CD4-positive, alpha-beta T cell (primary cell): ENCODE data around the gene EPB41L4A. TPM values are rescaled to one million over a fixed set of nuclear protein-coding genes. Genes with fewer than 3 reads are reported as not detected.

ENCODE experiments used
- ATAC-seq: fragments of 200-7000 bp; cut with Tn5 transposase; one replicate; pipeline ENCODE4 v1.10.0; 2022; ENCODE audit warnings: mild to moderate bottlenecking; ENCODE audit not compliant: poor library complexity
- CTCF ChIA-PET: fragments of 350-600 bp; sonication (Branson Sonifier 250); formaldehyde crosslinking; loops from one replicate; lab custom pipeline; 2021; ENCODE audit warnings: antibody characterized with exemption, inconsistent platforms; lab: Charles Lee
- POLR2A ChIA-PET: fragments of 350-600 bp; sonication (Branson Sonifier 250); formaldehyde crosslinking; loops from one replicate; lab custom pipeline; 2021; ENCODE audit warnings: antibody characterized with exemption, inconsistent platforms; lab: Charles Lee
- DNase-seq, 14 experiments: peaks; one replicate each; pipeline ENCODE4 v3.0.0-alpha.2; 2013 to 2020; ENCODE audit warnings: mixed read lengths in 2 of 14
- H3K27ac ChIP-seq, 2 donors: one replicate each; pipeline versions ENCODE4 v1.5.1 to v1.7.0; 2013; ENCODE audit warnings: low read length in 2 of 2, low read depth in 1 of 2, mild to moderate bottlenecking in 1 of 2
- H3K27me3 ChIP-seq, 2 experiments: 1 replicate in 1 of 2; 2 replicates in 1 of 2; pipeline versions ENCODE4 v1.6.1 to v1.7.0; 2013; ENCODE audit warnings: low read length in 2 of 2, control low read depth in 1 of 2, mild to moderate bottlenecking in 1 of 2, moderate library complexity in 1 of 2; ENCODE audit not compliant: insufficient read depth in 2 of 2, control insufficient read depth in 1 of 2
- H3K36me3 ChIP-seq: one replicate; pipeline ENCODE4 v1.6.1; 2013; ENCODE audit warnings: low read length, control low read depth; ENCODE audit not compliant: insufficient read depth
- H3K4me1 ChIP-seq: one replicate; pipeline ENCODE4 v1.6.1; 2013; ENCODE audit warnings: low read length, control low read depth; ENCODE audit not compliant: insufficient read depth
- H3K4me3 ChIP-seq: one replicate; pipeline ENCODE4 v1.5.1; 2013; ENCODE audit warnings: mild to moderate bottlenecking, low read length, moderate library complexity
- H3K9me3 ChIP-seq, 2 experiments: 1 replicate in 1 of 2; 2 replicates in 1 of 2; pipeline versions ENCODE4 v1.6.1 to v1.7.0; 2013; ENCODE audit warnings: low read length in 2 of 2, mild to moderate bottlenecking in 2 of 2, control low read depth in 1 of 2, moderate library complexity in 1 of 2; ENCODE audit not compliant: control insufficient read depth in 1 of 2, insufficient read depth in 1 of 2
- H3K27ac Mint-ChIP-seq: one replicate; pipeline ENCODE4 v1.8.0; 2020; ENCODE audit warnings: mixed read lengths
- H3K27me3 Mint-ChIP-seq: one replicate; pipeline ENCODE4 v1.8.0; 2021; ENCODE audit warnings: mixed read lengths
- H3K36me3 Mint-ChIP-seq: one replicate; pipeline ENCODE4 v1.8.0; 2021; ENCODE audit warnings: low read depth, mixed read lengths
- H3K4me1 Mint-ChIP-seq: one replicate; pipeline ENCODE4 v1.8.0; 2021; ENCODE audit warnings: low read depth, mixed read lengths
- H3K4me3 Mint-ChIP-seq: one replicate; pipeline ENCODE4 v1.8.0; 2020; ENCODE audit warnings: mild to moderate bottlenecking, mixed read lengths
- H3K9me3 Mint-ChIP-seq: one replicate; pipeline ENCODE4 v1.8.0; 2020; ENCODE audit warnings: mixed read lengths
- intact Hi-C, 2 experiments: fragments of 100-400 bp; cut with DNase I in 1 of 2; cut with micrococcal nuclease in 1 of 2; formaldehyde crosslinking; loops; one replicate each; pipeline versions ENCODE4 v1.15.1 to v1.9.0; 2023 to 2025; cut with DNase I, micrococcal nuclease
- total RNA-seq, 174 experiments: library from RNA in 2 of 174; stranded (reverse) in 2 of 174; gene quantifications; one replicate each; pipeline ENCODE4 v1.2.3 and lab custom pipeline; 2021 to 2026
- TF ChIP-seq, protein P1 (sequence below): fragments of 200-600 bp; IDR thresholded peaks from one replicate; pipeline ENCODE4 v1.8.0; 2022; ENCODE audit warnings: antibody characterized with exemption, mild to moderate bottlenecking

The EPB41L4A gene
- total RNA-seq, 2 experiments from 2014 or later = 0.08 TPM; not detected in 1

DNA sequence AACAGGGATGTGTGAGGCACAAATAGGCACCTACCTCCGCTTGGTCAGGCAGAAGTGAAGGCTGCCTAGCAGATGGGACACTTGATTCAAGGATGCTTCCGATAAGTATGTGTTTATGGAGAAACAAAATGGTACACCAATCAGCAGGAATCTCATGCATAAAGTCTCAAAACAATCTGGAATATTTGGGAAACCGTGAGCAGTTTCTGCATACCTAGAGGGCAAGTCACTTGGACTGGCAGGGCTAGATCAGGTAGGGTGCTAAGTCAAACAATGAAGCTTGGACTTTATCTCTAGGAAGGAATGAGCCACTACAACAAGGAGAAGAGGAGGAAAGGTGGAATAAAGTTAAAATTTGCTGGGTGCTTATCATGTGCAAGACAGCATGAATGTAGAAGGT is 5.5 kb downstream of the EPB41L4A start:
- TF ChIP-seq, protein P1, sequence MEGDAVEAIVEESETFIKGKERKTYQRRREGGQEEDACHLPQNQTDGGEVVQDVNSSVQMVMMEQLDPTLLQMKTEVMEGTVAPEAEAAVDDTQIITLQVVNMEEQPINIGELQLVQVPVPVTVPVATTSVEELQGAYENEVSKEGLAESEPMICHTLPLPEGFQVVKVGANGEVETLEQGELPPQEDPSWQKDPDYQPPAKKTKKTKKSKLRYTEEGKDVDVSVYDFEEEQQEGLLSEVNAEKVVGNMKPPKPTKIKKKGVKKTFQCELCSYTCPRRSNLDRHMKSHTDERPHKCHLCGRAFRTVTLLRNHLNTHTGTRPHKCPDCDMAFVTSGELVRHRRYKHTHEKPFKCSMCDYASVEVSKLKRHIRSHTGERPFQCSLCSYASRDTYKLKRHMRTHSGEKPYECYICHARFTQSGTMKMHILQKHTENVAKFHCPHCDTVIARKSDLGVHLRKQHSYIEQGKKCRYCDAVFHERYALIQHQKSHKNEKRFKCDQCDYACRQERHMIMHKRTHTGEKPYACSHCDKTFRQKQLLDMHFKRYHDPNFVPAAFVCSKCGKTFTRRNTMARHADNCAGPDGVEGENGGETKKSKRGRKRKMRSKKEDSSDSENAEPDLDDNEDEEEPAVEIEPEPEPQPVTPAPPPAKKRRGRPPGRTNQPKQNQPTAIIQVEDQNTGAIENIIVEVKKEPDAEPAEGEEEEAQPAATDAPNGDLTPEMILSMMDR = no peak

DNA sequence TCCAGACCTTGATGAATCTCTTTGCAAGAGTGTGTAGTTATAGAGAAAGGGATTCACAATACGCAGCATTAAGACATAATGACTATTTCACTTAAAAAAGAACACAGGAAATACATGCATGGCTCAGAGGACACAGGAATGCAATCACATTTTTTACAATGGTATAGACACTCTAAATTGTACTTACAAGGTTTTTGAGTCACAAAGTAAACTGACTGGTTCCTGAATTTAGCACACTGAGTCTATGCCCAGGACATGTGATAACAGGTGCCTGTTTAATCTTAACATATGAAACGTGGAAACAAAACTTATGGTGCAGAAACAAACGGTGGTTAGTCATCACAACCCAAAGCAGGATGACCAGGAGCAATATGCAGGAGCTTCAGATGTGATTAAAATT is 6.7 kb downstream of the EPB41L4A start:
- CTCF ChIA-PET = no interaction called here

More for the DNA sequence above, 5.5 kb downstream of the EPB41L4A start:
- Histone ChIP-seq H3K4me3 (no peak overlapping the region), H3K9me3 (no peaks in the 10 kb centered on the region), H3K4me1 (peaks cover 3% of the 10 kb centered on the region), H3K27me3 (peaks cover 7 to 32% of the 10 kb centered on the region in 2 experiments), H3K36me3 (no peaks in the 10 kb centered on the region), H3K27ac (no peak overlapping the region)
- no peak for DNase-seq
- intact Hi-C loops = no loop called here
- Mint-ChIP-seq H3K36me3 (no peaks in the 10 kb centered on the region), H3K4me1 (peaks cover 8% of the 10 kb centered on the region), H3K4me3 (no peak overlapping the region), H3K27ac (no peak overlapping the region), H3K27me3 (peaks cover 79% of the 10 kb centered on the region), H3K9me3 (no peaks in the 10 kb centered on the region)
- no peak for ATAC-seq
- ChIA-PET POLR2A (no interaction called here), CTCF (no interaction called here)

DNA sequence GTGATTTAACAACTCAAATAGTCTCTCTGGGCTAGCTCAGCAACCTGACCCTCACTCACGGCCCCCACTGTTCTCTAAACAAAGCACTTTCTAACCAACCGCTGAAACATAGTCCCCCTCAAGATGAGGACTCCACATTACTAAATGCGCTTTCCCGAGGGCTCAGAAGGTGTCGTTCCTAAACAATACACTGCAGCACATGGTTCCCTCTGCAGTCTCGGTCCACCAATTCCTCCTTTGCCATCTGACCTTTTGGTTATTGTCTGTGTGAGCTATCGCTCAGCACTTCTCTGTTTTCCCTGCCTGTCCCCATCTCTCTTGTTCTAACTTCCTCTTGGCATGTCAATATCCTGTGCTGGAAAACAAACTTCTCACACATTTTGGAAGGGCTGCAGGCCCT is 7.2 kb downstream of the EPB41L4A start:
- CTCF ChIA-PET = no interaction called here
- no peak overlapping the region for H3K4me3 ChIP-seq
- Mint-ChIP-seq H3K9me3 (no peaks in the 10 kb centered on the region), H3K27me3 (peaks cover 73% of the 10 kb centered on the region), H3K4me1 (no peaks in the 10 kb centered on the region), H3K27ac (no peak overlapping the region), H3K4me3 (no peak overlapping the region), H3K36me3 (no peaks in the 10 kb centered on the region)
- H3K9me3 ChIP-seq = no peaks in the 10 kb centered on the region
- no peaks in the 10 kb centered on the region for H3K36me3 ChIP-seq
- no peak for ATAC-seq
- TF ChIP-seq, protein P1 = no peak
- intact Hi-C loops = no loop called here
- H3K27ac ChIP-seq = no peak overlapping the region
- H3K27me3 ChIP-seq = peaks cover 5 to 20% of the 10 kb centered on the region in 2 experiments
- POLR2A ChIA-PET = no interaction called here
- H3K4me1 ChIP-seq = no peaks in the 10 kb centered on the region
- DNase-seq = no peak

More for the DNA sequence above, 6.7 kb downstream of the EPB41L4A start:
- Histone ChIP-seq H3K36me3 (no peaks in the 10 kb centered on the region), H3K4me1 (no peaks in the 10 kb centered on the region), H3K4me3 (no peak overlapping the region), H3K27me3 (peaks cover 5 to 21% of the 10 kb centered on the region in 2 experiments), H3K27ac (no peak overlapping the region), H3K9me3 (no peaks in the 10 kb centered on the region)
- H3K4me3 Mint-ChIP-seq = no peak overlapping the region
- H3K36me3 Mint-ChIP-seq = no peaks in the 10 kb centered on the region
- ATAC-seq (no peak), DNase-seq (no peak)
- intact Hi-C loops = no loop called here
- POLR2A ChIA-PET = no interaction called here
- H3K9me3 Mint-ChIP-seq = no peaks in the 10 kb centered on the region
- H3K27ac Mint-ChIP-seq = no peak overlapping the region
- H3K4me1 Mint-ChIP-seq = no peaks in the 10 kb centered on the region
- H3K27me3 Mint-ChIP-seq = peaks cover 73% of the 10 kb centered on the region
- TF ChIP-seq, protein P1 = no peak
